AG04449 (cell line): ENCODE results near the gene WIF1.

ENCODE experiments used
- CTCF ChIA-PET: fragments of 350-600 bp; formaldehyde crosslinking; extraction: SDS; loops from one replicate; lab custom pipeline; 2021; ENCODE audit warnings: antibody characterized with exemption; lab: Yijun Ruan, JAX
- POLR2A ChIA-PET: fragments of 400-600, 350-600 bp; formaldehyde crosslinking; extraction: SDS; loops from one replicate; lab custom pipeline; 2020; ENCODE audit warnings: antibody characterized with exemption, inconsistent platforms; lab: Yijun Ruan, JAX
- DNase-seq: peaks from one replicate; pipeline ENCODE4 v3.0.0-alpha.2; 2010; ENCODE audit warnings: low read depth, low spot score
- H3K4me3 ChIP-seq: 2 replicates; pipeline ENCODE4 v1.5.1; 2011; ENCODE audit warnings: low read depth, mild to moderate bottlenecking, control low read depth, low read length
- CTCF ChIP-seq: IDR thresholded peaks from one replicate; pipeline ENCODE4 v1.5.1; 2011; ENCODE audit warnings: mild to moderate bottlenecking, moderate library complexity, low read length, control low read depth, inconsistent platforms; ENCODE audit not compliant: insufficient read depth; ENCODE audit errors: missing control alignments

Gene WIF1

GRCh38 chr12:65045269-65045668 is 75.8 kb downstream of the WIF1 start:
- CTCF ChIA-PET: no interaction called here

DNA sequence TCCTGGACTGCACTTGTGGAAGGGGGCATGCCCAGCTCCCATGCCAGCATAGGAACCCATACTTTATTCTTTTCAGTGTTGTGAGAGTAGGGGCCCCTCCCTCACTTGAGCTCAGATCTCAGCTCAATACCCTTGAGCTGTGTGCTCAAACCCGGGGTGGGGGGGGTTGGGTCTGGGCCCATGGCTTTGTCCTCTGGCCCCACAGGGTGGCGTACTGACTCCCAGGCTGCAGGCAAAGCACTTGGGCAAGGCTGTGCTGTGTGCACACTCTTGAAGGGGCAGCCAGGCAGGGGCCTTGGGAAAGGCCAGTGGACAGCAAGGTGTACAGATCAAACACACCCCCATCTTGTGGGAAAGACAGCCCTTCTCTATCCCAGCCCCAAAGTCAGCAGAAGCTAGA is 81.8 kb downstream of the WIF1 start:
- POLR2A ChIA-PET: no interaction called here
- CTCF ChIA-PET: no interaction called here
- no peak overlapping the region for H3K4me3 ChIP-seq
- no peak for TF ChIP-seq CTCF
- no peak for DNase-seq

More at GRCh38 chr12:65045269-65045668, 75.8 kb downstream of the WIF1 start:
- no peak overlapping the region for H3K4me3 ChIP-seq
- POLR2A ChIA-PET: no interaction called here
- TF ChIP-seq CTCF: no peak
- no peak for DNase-seq

DNA sequence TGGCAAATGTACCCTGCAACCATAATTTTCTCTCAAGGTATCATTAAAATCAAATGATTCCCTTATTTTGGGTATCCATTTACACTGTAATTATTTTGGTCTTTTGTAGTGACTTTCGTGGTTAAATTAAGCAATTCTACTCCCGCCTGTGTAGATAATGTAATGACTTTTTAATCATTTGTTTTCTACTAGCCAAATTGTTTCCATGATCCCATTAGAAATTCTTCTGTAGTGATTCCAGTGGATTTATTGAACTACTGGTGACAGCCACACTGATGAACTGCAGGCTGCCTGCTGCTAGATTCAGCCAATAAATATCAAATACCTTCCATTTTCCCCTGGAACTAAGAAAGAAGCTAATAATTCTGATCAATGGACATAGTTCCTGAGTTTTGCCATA is 96.0 kb downstream of the WIF1 start:
- no peak for TF ChIP-seq CTCF
- DNase-seq: no peak
- ChIA-PET POLR2A (no interaction called here), CTCF (no interaction called here)
- no peak overlapping the region for H3K4me3 ChIP-seq

GRCh38 chr12:65023485-65023884 is 97.6 kb downstream of the WIF1 start:
- no peak overlapping the region for H3K4me3 ChIP-seq
- ChIA-PET POLR2A (no interaction called here), CTCF (no interaction called here)
- TF ChIP-seq CTCF: no peak
- no peak for DNase-seq

DNA sequence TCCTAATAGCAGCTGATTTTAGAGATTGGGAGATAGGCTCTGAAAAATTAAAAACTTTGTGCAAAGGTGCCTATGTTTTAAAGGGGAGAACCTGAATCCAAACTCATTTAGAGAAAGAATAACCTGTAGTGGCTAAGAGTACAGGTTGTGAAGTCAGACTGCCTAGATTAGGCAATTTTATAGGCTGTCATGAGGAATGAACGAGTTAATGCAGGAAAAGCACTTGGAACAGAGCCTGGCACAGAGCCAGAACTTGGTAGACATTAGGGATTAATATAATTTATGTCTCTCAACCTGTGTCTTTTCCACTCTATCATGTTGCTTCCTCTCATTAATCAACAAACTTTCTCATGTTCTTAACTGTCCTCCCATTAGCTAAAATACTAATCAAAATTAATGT is 98.1 kb downstream of the WIF1 start:
- no peak overlapping the region for H3K4me3 ChIP-seq
- ChIA-PET POLR2A (no interaction called here), CTCF (no interaction called here)
- no peak for DNase-seq
- no peak for TF ChIP-seq CTCF

- ChIA-PET POLR2A (no interaction called here), CTCF (no interaction called here)
- H3K4me3 ChIP-seq: no peak overlapping the region
- no peak for DNase-seq
- no peak for TF ChIP-seq CTCF
Observed at GRCh38 chr12:65022421-65022820, 98.7 kb downstream of the WIF1 start.
